GM12892 (cell line): ENCODE measurements around the gene PDGFB.

Experiments
- POLR2A ChIP-seq: IDR thresholded peaks from 2 replicates; pipeline ENCODE4 v1.6.1; 2011; ENCODE audit warnings: low read depth, low read length, control low read depth
- POLR2AphosphoS5 ChIP-seq: IDR thresholded peaks from 2 replicates; pipeline ENCODE4 v1.6.1; 2011; ENCODE audit warnings: low read depth, low read length, control low read depth
- TAF1 ChIP-seq: IDR thresholded peaks from 2 replicates; pipeline ENCODE4 v1.6.1; 2011; ENCODE audit warnings: low read depth, mild to moderate bottlenecking, control low read depth, low read length, borderline replicate concordance

GRCh38 chr22:39276440-39277141, 31.8 kb upstream of the PDGFB start:
- no peak for TF ChIP-seq TAF1
- no peak for TF ChIP-seq POLR2AphosphoS5
- TF ChIP-seq POLR2A, result no peak
